Endothelial cell of umbilical vein (primary cell): ENCODE measurements around the gene ARHGEF17. TPM values are rescaled to one million over a fixed set of nuclear protein-coding genes. Genes with fewer than 3 reads are reported as not detected.

Experiments used
- BruUV-seq: library from RNA; stranded (reverse); fragments of 400-500 nt; replicated peaks from 2 replicates; lab custom pipeline; 2021; lab: Mats Ljungman, UMichigan
- CTCF ChIA-PET: fragments of 300-600, 350-600 bp; sonication (Branson Sonifier 250); formaldehyde crosslinking; loops from one replicate; lab custom pipeline; 2021; ENCODE audit warnings: antibody characterized with exemption, inconsistent platforms; lab: Charles Lee
- POLR2A ChIA-PET: fragments of 300-600, 350-600 bp; sonication (Branson Sonifier 250); formaldehyde crosslinking; loops from one replicate; lab custom pipeline; 2021; ENCODE audit warnings: antibody characterized with exemption, inconsistent platforms; lab: Charles Lee
- DNase-seq: peaks from one replicate; pipeline ENCODE4 v3.0.0-alpha.2; 2011; ENCODE audit warnings: low read depth, low spot score
- FAIRE-seq: peaks from 2 replicates; lab custom pipeline; 2011; peaks lifted over from hg19 to GRCh38; lab: Jason Lieb, UNC
- H2AFZ ChIP-seq: 2 replicates; pipeline ENCODE4 v1.6.0; 2012; ENCODE audit warnings: low read depth, low read length, control low read depth, inconsistent platforms
- H3K27ac ChIP-seq: 2 replicates; pipeline ENCODE4 v1.5.1; 2011; ENCODE audit warnings: low read depth, mild to moderate bottlenecking, control low read depth, low read length, moderate library complexity; ENCODE audit not compliant: insufficient read depth
- H3K27me3 ChIP-seq, 2 experiments: 2 replicates each; pipeline versions ENCODE4 v1.6.0 to v1.6.1; 2011; ENCODE audit warnings: low read length in 2 of 2, mixed read lengths in 1 of 2; ENCODE audit not compliant: control insufficient read depth in 2 of 2, insufficient read depth in 2 of 2
- H3K36me3 ChIP-seq, 2 experiments: 2 replicates in 1 of 2; 3 replicates in 1 of 2; pipeline ENCODE4 v1.5.1; 2011; ENCODE audit warnings: low read length in 2 of 2, mild to moderate bottlenecking in 1 of 2, moderate library complexity in 1 of 2; ENCODE audit not compliant: control insufficient read depth in 2 of 2, insufficient read depth in 2 of 2; ENCODE audit errors: extremely low read depth in 1 of 2
- H3K4me1 ChIP-seq: 3 replicates; pipeline ENCODE4 v1.5.1; 2011; ENCODE audit warnings: mild to moderate bottlenecking, low read length; ENCODE audit not compliant: control insufficient read depth, insufficient read depth; ENCODE audit errors: extremely low read depth
- H3K4me2 ChIP-seq: 2 replicates; pipeline ENCODE4 v1.6.1; 2011; ENCODE audit warnings: low read length, control low read depth, mixed read lengths; ENCODE audit not compliant: insufficient read depth
- H3K4me3 ChIP-seq, 3 experiments: fragments of 200-600 bp in 1 of 3; sonication (generic), shearing (Covaris generic) in 1 of 3; replicated peaks in 1 of 3; 2 replicates each; pipeline ENCODE4 v1.5.1; 2011 to 2016; ENCODE audit warnings: control low read depth in 3 of 3, low read length in 3 of 3, mild to moderate bottlenecking in 2 of 3, inconsistent platforms in 1 of 3, low read depth in 1 of 3, moderate library complexity in 1 of 3; ENCODE audit not compliant: insufficient read depth in 1 of 3
- H3K79me2 ChIP-seq: 2 replicates; pipeline ENCODE4 v1.6.0; 2012; ENCODE audit warnings: low read length, inconsistent platforms; ENCODE audit not compliant: control insufficient read depth, insufficient read depth
- H3K9ac ChIP-seq: replicated peaks from 2 replicates; pipeline ENCODE3; 2011; ENCODE audit warnings: low read length, control low read depth; ENCODE audit not compliant: insufficient read depth; ENCODE audit errors: extremely low read depth
- H3K9me1 ChIP-seq: replicated peaks from 3 replicates; pipeline ENCODE4 v1.6.0; 2011; ENCODE audit warnings: mild to moderate bottlenecking, low read length; ENCODE audit not compliant: control insufficient read depth, insufficient read depth; ENCODE audit errors: extremely low read depth
- H3K9me3 ChIP-seq: replicated peaks from 2 replicates; pipeline ENCODE4 v1.5.1; 2012; ENCODE audit warnings: low read length, inconsistent platforms; ENCODE audit not compliant: control insufficient read depth, insufficient read depth
- H4K20me1 ChIP-seq: replicated peaks from 2 replicates; pipeline ENCODE3; 2011; ENCODE audit warnings: mild to moderate bottlenecking, low read length; ENCODE audit not compliant: control insufficient read depth, insufficient read depth; ENCODE audit errors: extremely low read depth
- EZH2 ChIP-seq: IDR thresholded peaks from 2 replicates; pipeline ENCODE4 v1.6.1; 2012; ENCODE audit warnings: borderline replicate concordance, low read depth, mild to moderate bottlenecking, moderate library complexity, low read length, inconsistent platforms; ENCODE audit not compliant: severe bottlenecking
- FOS ChIP-seq: IDR thresholded peaks from 2 replicates; pipeline ENCODE4 v1.6.1; 2011; ENCODE audit warnings: mild to moderate bottlenecking, low read length, moderate library complexity, borderline replicate concordance; ENCODE audit not compliant: insufficient read depth
- GATA2 ChIP-seq: IDR thresholded peaks from 2 replicates; pipeline ENCODE4 v1.7.0; 2011; ENCODE audit warnings: low read depth, mild to moderate bottlenecking, moderate library complexity, mixed read lengths, low read length; ENCODE audit not compliant: insufficient read length, insufficient read depth
- JUN ChIP-seq: IDR thresholded peaks from 2 replicates; pipeline ENCODE4 v1.6.1; 2011; ENCODE audit warnings: borderline replicate concordance, low read depth; ENCODE audit not compliant: insufficient read length, insufficient read depth
- MAX ChIP-seq: IDR thresholded peaks from 2 replicates; pipeline ENCODE4 v1.6.1; 2011; ENCODE audit not compliant: insufficient read depth, insufficient read length
- MYC ChIP-seq: IDR thresholded peaks from one replicate; pipeline ENCODE4 v1.6.1; 2011; ENCODE audit warnings: mild to moderate bottlenecking, low read depth, low read length
- POLR2A ChIP-seq: IDR thresholded peaks from 2 replicates; pipeline ENCODE4 v1.6.1; 2012; ENCODE audit warnings: low read depth, mild to moderate bottlenecking, control low read depth, low read length
- POLR2AphosphoS5 ChIP-seq: IDR thresholded peaks from 2 replicates; pipeline ENCODE4 v1.6.1; 2012; ENCODE audit warnings: low read depth, mild to moderate bottlenecking, control low read depth, low read length, moderate library complexity; ENCODE audit not compliant: insufficient read depth
- dilution Hi-C: fragments of 300-500 bp; cut with MboI; formaldehyde crosslinking; loops from one replicate; pipeline ENCODE4 v1.15.0; 2019; ENCODE audit warnings: low sequenced_read_pairs; ENCODE audit not compliant: extremely low pct_ligation_motif_present
- intact Hi-C: fragments of 100-400 bp; cut with micrococcal nuclease; formaldehyde crosslinking; loops from one replicate; pipeline ENCODE4 v1.10.0; 2022
- polyA plus RNA-seq, 4 experiments: library from polyadenylated mRNA; depleted of rRNA in 3 of 4; stranded (reverse) in 3 of 4; unstranded in 1 of 4; fragments of >200 nt; gene quantifications; 2 replicates each; pipeline versions ENCODE4 v1.2.1 to v1.2.3, GENCODE V29; 2011 to 2012; ENCODE audit warnings: missing spikeins in 1 of 4
- total RNA-seq: library from RNA; stranded (reverse); gene quantifications from 2 replicates; pipeline ENCODE4 v1.2.3, GENCODE V29; 2021
- TF ChIP-seq, protein P1 (sequence below), 2 donors: IDR thresholded peaks; 1 replicate in 1 of 2; 2 replicates in 1 of 2; pipeline ENCODE4 v1.5.1; 2011; ENCODE audit warnings: low read length in 2 of 2, mild to moderate bottlenecking in 2 of 2, moderate library complexity in 2 of 2, control low read depth in 1 of 2, inconsistent platforms in 1 of 2, low read depth in 1 of 2; ENCODE audit not compliant: insufficient read depth in 1 of 2; ENCODE audit errors: extremely low read depth in 1 of 2

Gene ARHGEF17
- total and polyA plus RNA-seq, 2 donors (not counting 3 experiments of a cell fraction or from before 2014, with no cell fraction given), result 74.9 to 89.9 TPM

GRCh38 chr11:73413256-73413655, 105.2 kb downstream of the ARHGEF17 start:
- TF ChIP-seq POLR2AphosphoS5 (no peak), JUN (no peak), GATA2 (no peak), POLR2A (no peak), MAX (no peak), EZH2 (no peak), MYC (no peak), FOS (no peak)
- TF ChIP-seq, protein P1, sequence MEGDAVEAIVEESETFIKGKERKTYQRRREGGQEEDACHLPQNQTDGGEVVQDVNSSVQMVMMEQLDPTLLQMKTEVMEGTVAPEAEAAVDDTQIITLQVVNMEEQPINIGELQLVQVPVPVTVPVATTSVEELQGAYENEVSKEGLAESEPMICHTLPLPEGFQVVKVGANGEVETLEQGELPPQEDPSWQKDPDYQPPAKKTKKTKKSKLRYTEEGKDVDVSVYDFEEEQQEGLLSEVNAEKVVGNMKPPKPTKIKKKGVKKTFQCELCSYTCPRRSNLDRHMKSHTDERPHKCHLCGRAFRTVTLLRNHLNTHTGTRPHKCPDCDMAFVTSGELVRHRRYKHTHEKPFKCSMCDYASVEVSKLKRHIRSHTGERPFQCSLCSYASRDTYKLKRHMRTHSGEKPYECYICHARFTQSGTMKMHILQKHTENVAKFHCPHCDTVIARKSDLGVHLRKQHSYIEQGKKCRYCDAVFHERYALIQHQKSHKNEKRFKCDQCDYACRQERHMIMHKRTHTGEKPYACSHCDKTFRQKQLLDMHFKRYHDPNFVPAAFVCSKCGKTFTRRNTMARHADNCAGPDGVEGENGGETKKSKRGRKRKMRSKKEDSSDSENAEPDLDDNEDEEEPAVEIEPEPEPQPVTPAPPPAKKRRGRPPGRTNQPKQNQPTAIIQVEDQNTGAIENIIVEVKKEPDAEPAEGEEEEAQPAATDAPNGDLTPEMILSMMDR (IDR thresholded peaks at IDR 0.05; ENCODE audit: extremely low read depth in 1 of 2, insufficient read depth in 1 of 2, low read depth in 1 of 2, low read length in 2 of 2), result no peak
- no peaks in the 10 kb centered on the region for H3K9me1 ChIP-seq
- no peak overlapping the region for H3K27ac ChIP-seq
- FAIRE-seq, result no peak
- no peak overlapping the region for H3K4me3 ChIP-seq
- no peaks in the 10 kb centered on the region for H3K79me2 ChIP-seq
- no peak overlapping the region for H3K9ac ChIP-seq
- no peaks in the 10 kb centered on the region for H3K36me3 ChIP-seq
- CTCF ChIA-PET, result interaction anchor here (0.9 to 3.2 kb wide), 4 partner anchors 10 to 248 kb away, joined by 3 to 10 read pairs (median 4); no protein-coding TSS in a partner anchor
- H2AFZ ChIP-seq, result no peak overlapping the region
- POLR2A ChIA-PET, result no interaction called here
- intact Hi-C loops (no loop called here), dilution Hi-C loops (no loop called here)
- DNase-seq, result no peak
- H3K4me2 ChIP-seq, result no peak overlapping the region
- no peaks in the 10 kb centered on the region for H4K20me1 ChIP-seq
- peaks cover 9% of the 10 kb centered on the region for H3K4me1 ChIP-seq
- H3K9me3 ChIP-seq, result no peaks in the 10 kb centered on the region
- no peaks in the 10 kb centered on the region for H3K27me3 ChIP-seq
- BruUV-seq, result no TSS peak
